Measurements from ENCODE around the gene RASL10B. TPM values are rescaled to one million over a fixed set of nuclear protein-coding genes. Genes with fewer than 3 reads are reported as not detected.

The RASL10B gene
- total RNA-seq, 2 donors from 2014 or later = 0.10 to 0.50 TPM

- no peak overlapping the region for H3K27ac Mint-ChIP-seq
- no peak for ATAC-seq
- no peak overlapping the region for H3K4me3 Mint-ChIP-seq
- H3K4me1 Mint-ChIP-seq = peaks cover 7% of the 10 kb centered on the region
- peaks cover 10% of the 10 kb centered on the region for H3K27me3 Mint-ChIP-seq
- H3K9me3 ChIP-seq (ENCODE audit: control insufficient read depth, low read length, poor library complexity, severe bottlenecking) = no peaks in the 10 kb centered on the region
- no peak for DNase-seq
- no peaks in the 10 kb centered on the region for H3K36me3 Mint-ChIP-seq (ENCODE audit: low read depth)
Measured at GRCh38 chr17:35765756-35766488, 34.5 kb downstream of the RASL10B start.

- ATAC-seq (no peak), DNase-seq (no peak)
- no peak overlapping the region for H3K4me3 Mint-ChIP-seq
- H3K27me3 Mint-ChIP-seq = peaks cover 10% of the 10 kb centered on the region
- no peak overlapping the region for H3K27ac Mint-ChIP-seq
- H3K36me3 Mint-ChIP-seq (ENCODE audit: low read depth) = no peaks in the 10 kb centered on the region
- H3K9me3 ChIP-seq (ENCODE audit: control insufficient read depth, low read length, poor library complexity, severe bottlenecking) = no peaks in the 10 kb centered on the region
- peaks cover 7% of the 10 kb centered on the region for H3K4me1 Mint-ChIP-seq
Measured at GRCh38 chr17:35766489-35766877, 35.0 kb downstream of the RASL10B start.

GRCh38 chr17:35766903-35767510, 35.6 kb downstream of the RASL10B start:
- Mint-ChIP-seq H3K27ac (no peak overlapping the region), H3K4me3 (no peak overlapping the region)

GRCh38 chr17:35768797-35769196, 37.4 kb downstream of the RASL10B start:
- Mint-ChIP-seq H3K4me3 (no peak overlapping the region), H3K4me1 (peaks cover 7% of the 10 kb centered on the region), H3K27me3 (peaks cover 23% of the 10 kb centered on the region), H3K36me3 (ENCODE audit: low read depth) (no peaks in the 10 kb centered on the region), H3K27ac (no peak overlapping the region)
- DNase-seq = no peak
- no peak for ATAC-seq
- H3K9me3 ChIP-seq (ENCODE audit: control insufficient read depth, low read length, poor library complexity, severe bottlenecking) = no peaks in the 10 kb centered on the region

More at GRCh38 chr17:35766903-35767510, 35.6 kb downstream of the RASL10B start:
- Mint-ChIP-seq H3K27me3 (peaks cover 13% of the 10 kb centered on the region), H3K4me1 (peaks cover 7% of the 10 kb centered on the region), H3K36me3 (ENCODE audit: low read depth) (no peaks in the 10 kb centered on the region)
- H3K9me3 ChIP-seq (ENCODE audit: control insufficient read depth, low read length, poor library complexity, severe bottlenecking) = no peaks in the 10 kb centered on the region
- DNase-seq (no peak), ATAC-seq (no peak)

GRCh38 chr17:35769895-35770486, 38.6 kb downstream of the RASL10B start:
- no peak overlapping the region for H3K4me3 Mint-ChIP-seq
- H3K27me3 Mint-ChIP-seq = peaks cover 32% of the 10 kb centered on the region

GRCh38 chr17:35773129-35773528, 41.7 kb downstream of the RASL10B start:
- no peak overlapping the region for H3K27ac Mint-ChIP-seq
- no peak overlapping the region for H3K4me3 Mint-ChIP-seq
- H3K27me3 Mint-ChIP-seq = peaks cover 36% of the 10 kb centered on the region
- DNase-seq (no peak), ATAC-seq (no peak)
- no peaks in the 10 kb centered on the region for H3K36me3 Mint-ChIP-seq (ENCODE audit: low read depth)
- H3K4me1 Mint-ChIP-seq = peaks cover 2% of the 10 kb centered on the region
- no peaks in the 10 kb centered on the region for H3K9me3 ChIP-seq (ENCODE audit: control insufficient read depth, low read length, poor library complexity, severe bottlenecking)

More at GRCh38 chr17:35769895-35770486, 38.6 kb downstream of the RASL10B start:
- peaks cover 2% of the 10 kb centered on the region for H3K4me1 Mint-ChIP-seq
- H3K9me3 ChIP-seq (ENCODE audit: control insufficient read depth, low read length, poor library complexity, severe bottlenecking) = no peaks in the 10 kb centered on the region
- ATAC-seq (no peak), DNase-seq (no peak)
- no peaks in the 10 kb centered on the region for H3K36me3 Mint-ChIP-seq (ENCODE audit: low read depth)
- H3K27ac Mint-ChIP-seq = no peak overlapping the region

- no peak overlapping the region for H3K27ac Mint-ChIP-seq
- peaks cover 38% of the 10 kb centered on the region for H3K27me3 Mint-ChIP-seq
- H3K36me3 Mint-ChIP-seq (ENCODE audit: low read depth) = no peaks in the 10 kb centered on the region
- H3K4me1 Mint-ChIP-seq = peaks cover 2% of the 10 kb centered on the region
- no peaks in the 10 kb centered on the region for H3K9me3 ChIP-seq (ENCODE audit: control insufficient read depth, low read length, poor library complexity, severe bottlenecking)
- no peak overlapping the region for H3K4me3 Mint-ChIP-seq
- ATAC-seq (no peak), DNase-seq (no peak)
Measured at GRCh38 chr17:35773679-35774425, 42.4 kb downstream of the RASL10B start.

- H3K27ac Mint-ChIP-seq = no peak overlapping the region
- DNase-seq = no peak
- no peak overlapping the region for H3K4me3 Mint-ChIP-seq
- no peaks in the 10 kb centered on the region for H3K36me3 Mint-ChIP-seq (ENCODE audit: low read depth)
- H3K9me3 ChIP-seq (ENCODE audit: control insufficient read depth, low read length, poor library complexity, severe bottlenecking) = no peaks in the 10 kb centered on the region
- peaks cover 40% of the 10 kb centered on the region for H3K27me3 Mint-ChIP-seq
- no peak for ATAC-seq
- H3K4me1 Mint-ChIP-seq = no peaks in the 10 kb centered on the region
Measured at GRCh38 chr17:35774499-35774898, 43.1 kb downstream of the RASL10B start.

- H3K9me3 ChIP-seq (ENCODE audit: control insufficient read depth, low read length, poor library complexity, severe bottlenecking) = no peaks in the 10 kb centered on the region
- no peaks in the 10 kb centered on the region for H3K4me1 Mint-ChIP-seq
- peaks cover 40% of the 10 kb centered on the region for H3K27me3 Mint-ChIP-seq
- no peak overlapping the region for H3K27ac Mint-ChIP-seq
- no peaks in the 10 kb centered on the region for H3K36me3 Mint-ChIP-seq (ENCODE audit: low read depth)
- ATAC-seq = no peak
- H3K4me3 Mint-ChIP-seq = no peak overlapping the region
- no peak for DNase-seq
Measured at GRCh38 chr17:35775039-35775438, 43.6 kb downstream of the RASL10B start.

- H3K9me3 ChIP-seq (ENCODE audit: control insufficient read depth, low read length, poor library complexity, severe bottlenecking) = no peaks in the 10 kb centered on the region
- Mint-ChIP-seq H3K27ac (no peak overlapping the region), H3K27me3 (peaks cover 42% of the 10 kb centered on the region), H3K4me3 (no peak overlapping the region), H3K36me3 (ENCODE audit: low read depth) (no peaks in the 10 kb centered on the region), H3K4me1 (no peaks in the 10 kb centered on the region)
- DNase-seq (no peak), ATAC-seq (no peak)
Measured at GRCh38 chr17:35775583-35775982, 44.1 kb downstream of the RASL10B start.

GRCh38 chr17:35778641-35779196, 47.3 kb downstream of the RASL10B start:
- Mint-ChIP-seq H3K27me3 (peaks cover 47% of the 10 kb centered on the region), H3K4me3 (no peak overlapping the region), H3K4me1 (peaks cover 3% of the 10 kb centered on the region), H3K27ac (no peak overlapping the region), H3K36me3 (ENCODE audit: low read depth) (peaks cover 3% of the 10 kb centered on the region)
- DNase-seq (no peak), ATAC-seq (no peak)
- no peaks in the 10 kb centered on the region for H3K9me3 ChIP-seq (ENCODE audit: control insufficient read depth, low read length, poor library complexity, severe bottlenecking)

- peaks cover 38% of the 10 kb centered on the region for H3K27me3 Mint-ChIP-seq
- H3K9me3 ChIP-seq (ENCODE audit: control insufficient read depth, low read length, poor library complexity, severe bottlenecking) = no peaks in the 10 kb centered on the region
- no peak overlapping the region for H3K27ac Mint-ChIP-seq
- peaks cover 3% of the 10 kb centered on the region for H3K4me1 Mint-ChIP-seq
- peaks cover 3% of the 10 kb centered on the region for H3K36me3 Mint-ChIP-seq (ENCODE audit: low read depth)
- ATAC-seq (no peak), DNase-seq (no peak)
- no peak overlapping the region for H3K4me3 Mint-ChIP-seq
Measured at GRCh38 chr17:35780950-35781349, 49.5 kb downstream of the RASL10B start.

- no peak for DNase-seq
- no peak overlapping the region for H3K27ac Mint-ChIP-seq
- H3K4me3 Mint-ChIP-seq = no peak overlapping the region
- H3K9me3 ChIP-seq (ENCODE audit: control insufficient read depth, low read length, poor library complexity, severe bottlenecking) = no peaks in the 10 kb centered on the region
- H3K27me3 Mint-ChIP-seq = peaks cover 41% of the 10 kb centered on the region
- no peak for ATAC-seq
- H3K36me3 Mint-ChIP-seq (ENCODE audit: low read depth) = peaks cover 3% of the 10 kb centered on the region
- peaks cover 7% of the 10 kb centered on the region for H3K4me1 Mint-ChIP-seq
Measured at GRCh38 chr17:35784895-35785294, 53.5 kb downstream of the RASL10B start.
